Stimulated activated naive CD8-positive, alpha-beta T cell treated with anti-CD3 and anti-CD28 coated beads, Interleukin-15, amount 100 ng/mL, for 72 hours (primary cell): Measurements from ENCODE around the gene USF3.
A peak's percentile ranks its signal among the peaks of the same experiment; 100 is the strongest.

Experiments used
- ATAC-seq: fragments of 150-1000 bp; cut with Tn5 transposase; 2 replicates; pipeline ENCODE4 v1.10.0; 2021; ENCODE audit warnings: mild to moderate bottlenecking, moderate library complexity
- DNase-seq, 2 donors: peaks; one replicate each; pipeline ENCODE4 v3.0.0; 2021 to 2022
- H3K27ac Mint-ChIP-seq, 2 donors: one replicate each; pipeline ENCODE4 v1.8.0; 2022; ENCODE audit warnings: mild to moderate bottlenecking in 2 of 2, mixed read lengths in 2 of 2, moderate library complexity in 2 of 2
- H3K27me3 Mint-ChIP-seq: one replicate; pipeline ENCODE4 v1.8.0; 2022; ENCODE audit warnings: mixed read lengths
- H3K4me1 Mint-ChIP-seq: one replicate; pipeline ENCODE4 v1.8.0; 2022; ENCODE audit warnings: mild to moderate bottlenecking, mixed read lengths
- H3K4me3 Mint-ChIP-seq, 2 donors: one replicate each; pipeline ENCODE4 v1.8.0; 2022; ENCODE audit warnings: mild to moderate bottlenecking in 2 of 2, mixed read lengths in 2 of 2, moderate library complexity in 1 of 2
- H3K9me3 Mint-ChIP-seq, 2 donors: one replicate each; pipeline ENCODE4 v1.8.0; 2022; ENCODE audit warnings: mixed read lengths in 2 of 2

USF3 gene

GRCh38 chr3:113677737-113678136 is 18.7 kb downstream of the USF3 start:
- Mint-ChIP-seq H3K4me3 (no peak overlapping the region), H3K27ac (no peak overlapping the region), H3K4me1 (peaks cover 15% of the 10 kb centered on the region), H3K27me3 (no peaks in the 10 kb centered on the region), H3K9me3 (no peaks in the 10 kb centered on the region)
- DNase-seq (no peak), ATAC-seq (no peak)

- ATAC-seq = no peak
- H3K4me1 Mint-ChIP-seq = peaks cover 15% of the 10 kb centered on the region
- H3K4me3 Mint-ChIP-seq = no peak overlapping the region
- no peaks in the 10 kb centered on the region for H3K27me3 Mint-ChIP-seq
- no peak for DNase-seq
- H3K27ac Mint-ChIP-seq = peak overlapping the region in 1 of 2 donors; percentile 21
- no peaks in the 10 kb centered on the region for H3K9me3 Mint-ChIP-seq
Measured at GRCh38 chr3:113676261-113676660, 20.2 kb downstream of the USF3 start.

GRCh38 chr3:113673593-113673992 is 22.8 kb downstream of the USF3 start:
- Mint-ChIP-seq H3K27ac (no peak overlapping the region), H3K4me3 (no peak overlapping the region), H3K9me3 (no peaks in the 10 kb centered on the region), H3K27me3 (no peaks in the 10 kb centered on the region), H3K4me1 (peaks cover 13% of the 10 kb centered on the region)
- DNase-seq (no peak), ATAC-seq (no peak)

- peak overlapping the region in 1 of 2 donors; percentile 5 for H3K27ac Mint-ChIP-seq
- ATAC-seq = no peak
- no peak overlapping the region for H3K4me3 Mint-ChIP-seq
Measured at GRCh38 chr3:113668015-113668414, 28.4 kb downstream of the USF3 start.

GRCh38 chr3:113664523-113665094 is 31.8 kb downstream of the USF3 start:
- no peak for ATAC-seq
- DNase-seq = no peak
- no peaks in the 10 kb centered on the region for H3K27me3 Mint-ChIP-seq
- H3K4me3 Mint-ChIP-seq = no peak overlapping the region
- no peak overlapping the region for H3K27ac Mint-ChIP-seq
- H3K4me1 Mint-ChIP-seq = peaks cover 18% of the 10 kb centered on the region
- no peaks in the 10 kb centered on the region for H3K9me3 Mint-ChIP-seq

More at GRCh38 chr3:113668015-113668414, 28.4 kb downstream of the USF3 start:
- DNase-seq = no peak
- Mint-ChIP-seq H3K4me1 (peaks cover 18% of the 10 kb centered on the region), H3K9me3 (no peaks in the 10 kb centered on the region), H3K27me3 (no peaks in the 10 kb centered on the region)

- no peak for DNase-seq
- Mint-ChIP-seq H3K27ac (no peak overlapping the region), H3K4me1 (peaks cover 16% of the 10 kb centered on the region), H3K4me3 (no peak overlapping the region), H3K9me3 (no peaks in the 10 kb centered on the region), H3K27me3 (no peaks in the 10 kb centered on the region)
- no peak for ATAC-seq
Measured at GRCh38 chr3:113663761-113664160, 32.7 kb downstream of the USF3 start.

- Mint-ChIP-seq H3K4me3 (no peak overlapping the region), H3K27ac (no peak overlapping the region), H3K27me3 (no peaks in the 10 kb centered on the region), H3K4me1 (peaks cover 11% of the 10 kb centered on the region), H3K9me3 (no peaks in the 10 kb centered on the region)
- ATAC-seq = no peak
- DNase-seq = no peak
Measured at GRCh38 chr3:113663324-113663750, 33.1 kb downstream of the USF3 start.

- ATAC-seq = no peak
- Mint-ChIP-seq H3K4me3 (no peak overlapping the region), H3K27ac (no peak overlapping the region), H3K27me3 (no peaks in the 10 kb centered on the region), H3K4me1 (peaks cover 6% of the 10 kb centered on the region), H3K9me3 (no peaks in the 10 kb centered on the region)
- DNase-seq = no peak
Measured at GRCh38 chr3:113662824-113663223, 33.6 kb downstream of the USF3 start.

- H3K4me3 Mint-ChIP-seq = no peak overlapping the region
- no peak overlapping the region for H3K27ac Mint-ChIP-seq
- DNase-seq (no peak), ATAC-seq (no peak)
- H3K4me1 Mint-ChIP-seq = no peaks in the 10 kb centered on the region
- H3K9me3 Mint-ChIP-seq = peaks cover 10 to 13% of the 10 kb centered on the region in 2 donors
- H3K27me3 Mint-ChIP-seq = no peaks in the 10 kb centered on the region
Measured at GRCh38 chr3:113660896-113661295, 35.5 kb downstream of the USF3 start.

- no peak for ATAC-seq
Measured at GRCh38 chr3:113660458-113660857, 36.0 kb downstream of the USF3 start.

GRCh38 chr3:113659996-113660395 is 36.4 kb downstream of the USF3 start:
- H3K27ac Mint-ChIP-seq = no peak overlapping the region

More at GRCh38 chr3:113660458-113660857, 36.0 kb downstream of the USF3 start:
- Mint-ChIP-seq H3K4me1 (no peaks in the 10 kb centered on the region), H3K27me3 (no peaks in the 10 kb centered on the region), H3K4me3 (no peak overlapping the region), H3K27ac (no peak overlapping the region), H3K9me3 (peaks cover 10 to 13% of the 10 kb centered on the region in 2 donors)
- no peak for DNase-seq

GRCh38 chr3:113659101-113659541 is 37.3 kb downstream of the USF3 start:
- no peak for DNase-seq
- Mint-ChIP-seq H3K4me1 (no peaks in the 10 kb centered on the region), H3K27me3 (no peaks in the 10 kb centered on the region), H3K27ac (no peak overlapping the region), H3K4me3 (no peak overlapping the region), H3K9me3 (peaks cover 10 to 13% of the 10 kb centered on the region in 2 donors)
- no peak for ATAC-seq

More at GRCh38 chr3:113659996-113660395, 36.4 kb downstream of the USF3 start:
- H3K9me3 Mint-ChIP-seq = peaks cover 10 to 13% of the 10 kb centered on the region in 2 donors
- DNase-seq = no peak
- H3K27me3 Mint-ChIP-seq = no peaks in the 10 kb centered on the region
- no peaks in the 10 kb centered on the region for H3K4me1 Mint-ChIP-seq
- no peak for ATAC-seq
- no peak overlapping the region for H3K4me3 Mint-ChIP-seq

- H3K27ac Mint-ChIP-seq = no peak overlapping the region
- ATAC-seq (no peak), DNase-seq (no peak)
- H3K27me3 Mint-ChIP-seq = no peaks in the 10 kb centered on the region
- H3K9me3 Mint-ChIP-seq = peaks cover 10 to 13% of the 10 kb centered on the region in 2 donors
- no peaks in the 10 kb centered on the region for H3K4me1 Mint-ChIP-seq
- no peak overlapping the region for H3K4me3 Mint-ChIP-seq
Measured at GRCh38 chr3:113658107-113658506, 38.3 kb downstream of the USF3 start.

GRCh38 chr3:113654851-113655250 is 41.6 kb downstream of the USF3 start:
- Mint-ChIP-seq H3K27ac (no peak overlapping the region), H3K4me1 (no peaks in the 10 kb centered on the region), H3K27me3 (no peaks in the 10 kb centered on the region), H3K9me3 (peaks cover 10 to 13% of the 10 kb centered on the region in 2 donors), H3K4me3 (no peak overlapping the region)
- DNase-seq (no peak), ATAC-seq (no peak)

- Mint-ChIP-seq H3K27ac (no peak overlapping the region), H3K9me3 (peaks cover 10 to 13% of the 10 kb centered on the region in 2 donors), H3K4me3 (no peak overlapping the region), H3K27me3 (no peaks in the 10 kb centered on the region), H3K4me1 (no peaks in the 10 kb centered on the region)
- DNase-seq = no peak
- no peak for ATAC-seq
Measured at GRCh38 chr3:113654310-113654709, 42.1 kb downstream of the USF3 start.

GRCh38 chr3:113649174-113649845 is 47.1 kb downstream of the USF3 start:
- Mint-ChIP-seq H3K27me3 (no peaks in the 10 kb centered on the region), H3K4me1 (no peaks in the 10 kb centered on the region), H3K4me3 (no peak overlapping the region), H3K9me3 (peaks cover 18 to 23% of the 10 kb centered on the region in 2 donors), H3K27ac (no peak overlapping the region)
- no peak for DNase-seq
- ATAC-seq = no peak
